AG04450 (cell line): Measurements from ENCODE around the gene SLC25A39. TPM values are rescaled to one million over a fixed set of nuclear protein-coding genes. Genes with fewer than 3 reads are reported as not detected.

Source experiments
- CTCF ChIA-PET: fragments of 300-600, 350-600 bp; formaldehyde crosslinking; extraction: SDS; loops from one replicate; lab custom pipeline; 2022; ENCODE audit warnings: antibody characterized with exemption, inconsistent platforms; lab: Charles Lee
- POLR2A ChIA-PET: fragments of 350-600 bp; formaldehyde crosslinking; extraction: SDS; loops from one replicate; lab custom pipeline; 2021; ENCODE audit warnings: antibody characterized with exemption, inconsistent platforms; lab: Yijun Ruan, JAX
- DNase-seq: peaks from one replicate; pipeline ENCODE4 v3.0.0-alpha.2; 2011; ENCODE audit warnings: low read depth, low spot score
- H3K27ac ChIP-seq: one replicate; pipeline ENCODE4 v1.5.1; 2012; ENCODE audit warnings: low read depth, low read length, control low read depth
- H3K27me3 ChIP-seq: one replicate; pipeline ENCODE4 v1.6.0; 2012; ENCODE audit warnings: low read length; ENCODE audit not compliant: control insufficient read depth, insufficient read depth
- H3K4me3 ChIP-seq: 2 replicates; pipeline ENCODE4 v1.5.1; 2011; ENCODE audit warnings: mild to moderate bottlenecking, low read depth, low read length, control low read depth
- H3K9me3 ChIP-seq: 2 replicates; pipeline ENCODE4 v1.5.1; 2012; ENCODE audit warnings: low read length; ENCODE audit not compliant: control insufficient read depth, insufficient read depth
- polyA plus RNA-seq: library from polyadenylated mRNA; depleted of rRNA; stranded (reverse); fragments of >200 nt; gene quantifications from 2 replicates; pipeline ENCODE4 v1.2.3, GENCODE V29; 2011
- TF ChIP-seq, protein P1 (sequence below): IDR thresholded peaks from 2 replicates; pipeline ENCODE4 v1.5.1; 2011; ENCODE audit warnings: low read depth, low read length, control low read depth, inconsistent platforms

The SLC25A39 gene
- polyA plus RNA-seq, 1 experiment = 32.1 TPM

DNA sequence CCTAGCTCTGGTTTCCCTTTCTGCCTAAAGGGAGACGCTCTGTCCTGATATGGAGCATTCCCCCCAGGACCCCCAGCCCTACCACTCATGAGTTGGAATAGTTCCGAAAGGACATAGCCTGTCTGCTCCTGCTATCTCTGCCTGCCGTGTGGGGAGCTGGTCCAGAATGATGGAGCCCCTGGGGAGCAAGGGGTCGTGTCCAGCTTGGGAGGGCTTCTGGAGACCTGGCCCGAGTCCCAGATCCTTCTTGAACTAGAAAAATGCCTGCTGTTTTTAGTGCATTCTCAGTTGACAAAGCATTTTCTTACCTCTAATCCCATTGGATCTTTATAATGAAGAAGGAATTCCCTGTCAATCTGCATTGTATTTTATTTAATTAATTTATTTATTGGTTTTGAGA lies 11.3 kb upstream of the SLC25A39 start:
- no peak for DNase-seq
- CTCF ChIA-PET = interaction anchor here (0.7 to 1.7 kb wide), 3 partner anchors 126 to 1104 kb away, joined by 4 to 6 read pairs (median 4); no protein-coding TSS in a partner anchor
- Histone ChIP-seq H3K27ac (no peak overlapping the region), H3K9me3 (no peaks in the 10 kb centered on the region), H3K27me3 (peaks cover 14% of the 10 kb centered on the region), H3K4me3 (no peak overlapping the region)
- TF ChIP-seq, protein P1, sequence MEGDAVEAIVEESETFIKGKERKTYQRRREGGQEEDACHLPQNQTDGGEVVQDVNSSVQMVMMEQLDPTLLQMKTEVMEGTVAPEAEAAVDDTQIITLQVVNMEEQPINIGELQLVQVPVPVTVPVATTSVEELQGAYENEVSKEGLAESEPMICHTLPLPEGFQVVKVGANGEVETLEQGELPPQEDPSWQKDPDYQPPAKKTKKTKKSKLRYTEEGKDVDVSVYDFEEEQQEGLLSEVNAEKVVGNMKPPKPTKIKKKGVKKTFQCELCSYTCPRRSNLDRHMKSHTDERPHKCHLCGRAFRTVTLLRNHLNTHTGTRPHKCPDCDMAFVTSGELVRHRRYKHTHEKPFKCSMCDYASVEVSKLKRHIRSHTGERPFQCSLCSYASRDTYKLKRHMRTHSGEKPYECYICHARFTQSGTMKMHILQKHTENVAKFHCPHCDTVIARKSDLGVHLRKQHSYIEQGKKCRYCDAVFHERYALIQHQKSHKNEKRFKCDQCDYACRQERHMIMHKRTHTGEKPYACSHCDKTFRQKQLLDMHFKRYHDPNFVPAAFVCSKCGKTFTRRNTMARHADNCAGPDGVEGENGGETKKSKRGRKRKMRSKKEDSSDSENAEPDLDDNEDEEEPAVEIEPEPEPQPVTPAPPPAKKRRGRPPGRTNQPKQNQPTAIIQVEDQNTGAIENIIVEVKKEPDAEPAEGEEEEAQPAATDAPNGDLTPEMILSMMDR = no peak
- POLR2A ChIA-PET = no interaction called here

DNA sequence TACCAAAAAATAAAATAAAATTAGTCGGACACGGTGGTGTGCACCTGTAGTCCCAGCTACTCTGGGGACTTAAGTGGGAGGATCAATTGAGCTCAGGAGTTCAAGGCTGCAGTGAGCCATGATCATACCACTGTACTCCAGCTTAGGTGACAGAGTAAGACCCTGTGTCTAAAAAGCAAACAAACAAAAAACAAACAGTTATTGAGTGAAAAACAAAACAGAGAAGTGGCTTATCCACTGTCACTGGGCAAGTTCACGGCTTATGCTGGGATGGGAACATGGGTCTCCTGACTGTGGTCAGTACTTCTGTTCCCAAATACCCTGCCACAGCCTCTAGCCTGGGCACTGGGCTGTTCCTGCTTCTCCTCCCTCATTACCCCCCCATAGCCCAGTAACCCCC lies 10.9 kb upstream of the SLC25A39 start:
- Histone ChIP-seq H3K9me3 (no peaks in the 10 kb centered on the region), H3K27ac (no peak overlapping the region), H3K4me3 (no peak overlapping the region), H3K27me3 (peaks cover 14% of the 10 kb centered on the region)
- ChIA-PET POLR2A (no interaction called here), CTCF (interaction anchor here (0.7 to 1.7 kb wide), 3 partner anchors 125 to 1105 kb away, joined by 4 to 6 read pairs (median 4); no protein-coding TSS in a partner anchor)
- DNase-seq = no peak
- TF ChIP-seq, protein P1 = no peak

DNA sequence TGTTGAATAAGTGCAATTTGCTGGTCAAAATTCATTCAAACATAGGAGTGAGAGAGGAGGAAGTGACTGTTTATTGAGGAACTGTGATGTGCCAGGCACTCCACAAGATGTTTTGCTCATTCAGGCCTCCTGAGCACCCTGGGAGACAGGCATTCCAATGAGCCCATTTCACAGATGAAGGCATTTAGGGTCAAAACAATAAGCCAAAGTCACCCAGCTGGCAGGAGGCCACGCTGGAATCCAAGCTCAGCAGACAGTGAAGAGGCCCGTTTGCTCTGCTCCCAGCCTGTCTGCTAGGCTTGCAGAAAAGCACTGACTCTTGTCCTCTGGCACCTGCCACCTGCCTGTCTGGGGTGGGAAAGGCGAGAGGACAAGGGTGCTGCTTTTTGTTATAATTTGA lies 10.1 kb upstream of the SLC25A39 start:
- CTCF ChIA-PET = interaction anchor here (1.7 kb wide), 1 partner anchor 189 kb away, joined by 6 read pairs; no protein-coding TSS in a partner anchor
- peaks cover 14% of the 10 kb centered on the region for H3K27me3 ChIP-seq
- no peaks in the 10 kb centered on the region for H3K9me3 ChIP-seq
- no peak overlapping the region for H3K27ac ChIP-seq
- H3K4me3 ChIP-seq = no peak overlapping the region
- POLR2A ChIA-PET = interaction anchor here (0.7 kb wide), 1 partner anchor 145 kb away, joined by 4 read pairs; no protein-coding TSS in a partner anchor
- no peak for DNase-seq
- TF ChIP-seq, protein P1 = no peak

DNA sequence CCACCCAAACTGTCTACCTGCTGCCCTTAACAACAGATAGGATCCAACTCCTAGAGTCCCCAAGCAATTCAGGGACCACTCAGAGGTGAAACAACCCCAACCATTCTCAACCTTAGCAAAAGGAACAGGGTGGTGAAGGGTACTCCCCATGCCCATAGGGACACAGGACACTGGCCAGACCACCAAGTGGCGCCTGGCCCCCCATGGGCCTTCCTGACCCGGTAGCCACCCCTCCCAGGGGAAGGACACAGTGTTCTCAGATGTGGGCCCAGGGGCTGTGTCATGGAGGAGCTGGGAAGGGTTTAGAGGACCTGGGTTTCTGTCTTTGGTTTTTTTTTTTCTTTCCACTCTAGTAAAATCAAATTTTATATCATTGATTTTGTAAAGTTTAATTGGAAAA lies 9.7 kb upstream of the SLC25A39 start:
- no peaks in the 10 kb centered on the region for H3K9me3 ChIP-seq
- H3K27me3 ChIP-seq = peaks cover 14% of the 10 kb centered on the region
- no peak for DNase-seq
- ChIA-PET POLR2A (no interaction called here), CTCF (interaction anchor here (1.7 kb wide), 1 partner anchor 189 kb away, joined by 6 read pairs; no protein-coding TSS in a partner anchor)
- no peak overlapping the region for H3K4me3 ChIP-seq
- TF ChIP-seq, protein P1 = no peak
- H3K27ac ChIP-seq = no peak overlapping the region

DNA sequence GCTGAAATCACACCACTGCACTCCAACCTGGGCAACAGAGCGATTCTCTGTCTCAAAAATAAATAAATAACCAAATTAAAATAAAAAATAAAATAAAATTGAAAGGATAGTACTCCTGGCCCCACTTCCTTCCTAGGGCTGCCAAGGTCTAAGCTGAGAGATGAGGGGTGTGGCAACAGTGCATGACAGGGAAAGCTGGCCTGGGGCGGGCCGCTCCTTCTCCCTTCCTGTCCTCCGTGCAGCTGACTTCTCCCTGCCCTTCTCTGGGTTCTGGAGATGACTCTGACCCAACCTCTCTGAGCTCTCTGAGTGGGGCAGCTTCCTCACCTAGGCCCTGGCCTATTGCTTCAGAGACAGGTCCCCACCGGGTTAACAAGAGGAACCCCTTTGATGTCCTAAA lies 8.7 kb upstream of the SLC25A39 start:
- TF ChIP-seq, protein P1 = no peak
- DNase-seq = no peak
- no peak overlapping the region for H3K27ac ChIP-seq
- ChIA-PET CTCF (interaction anchor here (1.0 to 2.9 kb wide), 3 partner anchors 12 to 123 kb away, joined by 3 to 16 read pairs (median 5); partner anchors contain the start of gene GRN), POLR2A (no interaction called here)
- H3K4me3 ChIP-seq = no peak overlapping the region
- H3K27me3 ChIP-seq = peaks cover 14% of the 10 kb centered on the region
- no peaks in the 10 kb centered on the region for H3K9me3 ChIP-seq
